ENCODE results near the gene PTTG2.

GRCh38 chr4:37956941-37957340, 3.3 kb upstream of the PTTG2 start:
- TF ChIP-seq POLR2A (IDR thresholded peaks at IDR 0.05; ENCODE audit: low read depth, low read length) = no peak
- TF ChIP-seq TAF1 (IDR thresholded peaks at IDR 0.05; ENCODE audit: borderline replicate concordance, low read depth, low read length) = no peak
- no peak for TF ChIP-seq POLR2AphosphoS5 (IDR thresholded peaks at IDR 0.05; ENCODE audit: low read depth, low read length)

All from GM12892 (cell line).